ENCODE results near the gene MCHR1. TPM values are rescaled to one million over a fixed set of nuclear protein-coding genes. Genes with fewer than 3 reads are reported as not detected.

The MCHR1 gene
- total and polyA plus RNA-seq, 2 of the 4 experiments (the other 2 are of a cell fraction), result 1.4 to 3.2 TPM

DNA sequence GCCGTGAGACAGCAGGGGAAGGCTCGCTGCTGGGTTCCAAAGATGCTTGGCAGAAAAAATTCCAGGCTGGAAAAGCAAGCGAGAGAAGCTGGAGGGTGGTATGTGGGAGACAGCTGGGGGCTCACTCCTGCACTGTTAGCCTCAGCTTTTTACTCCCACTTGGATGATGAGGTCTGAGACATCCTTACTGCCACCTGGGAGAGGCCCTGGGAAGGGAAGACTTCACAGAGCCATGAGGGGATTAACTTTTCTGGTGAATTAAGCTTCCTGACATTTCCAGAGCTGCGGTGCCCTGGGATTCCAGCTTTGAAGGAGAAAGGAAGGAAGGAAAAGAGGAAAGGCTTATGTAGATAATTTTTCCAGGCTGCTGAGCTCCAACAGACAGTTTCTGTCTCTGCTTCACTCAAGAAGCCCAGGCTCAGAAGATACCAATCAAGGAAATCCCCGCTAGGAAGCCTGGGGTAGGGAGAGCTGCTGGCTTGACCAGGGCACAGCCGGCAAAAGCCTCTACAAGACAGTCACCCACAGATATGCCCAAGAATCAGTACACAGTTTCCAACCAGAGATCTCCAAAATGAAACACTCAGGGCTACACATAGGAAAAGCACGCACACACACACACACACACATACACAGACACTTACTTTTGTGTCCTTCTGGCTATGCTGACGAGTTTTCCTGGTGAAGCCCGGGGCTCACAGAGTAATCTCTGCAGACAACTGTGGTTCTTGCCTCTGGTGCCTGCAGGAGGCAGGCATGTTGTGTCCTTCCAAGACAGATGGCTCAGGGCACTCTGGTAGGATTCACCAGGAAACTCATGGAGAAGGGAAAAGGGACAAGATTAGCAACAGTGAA, 907 bp downstream of the MCHR1 start:
- H3K9me1 ChIP-seq (ENCODE audit: insufficient read depth, low read length), result peaks cover 6% of the 10 kb centered on the region; the same call in 1 of the 2 replicates
- H3K4me1 ChIP-seq (ENCODE audit: control insufficient read depth, insufficient read depth, low read length), result peaks cover 16% of the 10 kb centered on the region
- peak overlapping the region; percentile 11; the same call in 1 of the 2 replicates for H3K4ac ChIP-seq (ENCODE audit: low read depth, low read length)
- POLR2A ChIA-PET (ENCODE audit: unreplicated experiment), result no interaction called here
- dilution Hi-C loops (cut with HindIII; ENCODE audit: low sequenced_read_pairs, unreplicated experiment) (no loop called here), in situ Hi-C loops (cut with MboI; ENCODE audit: low sequenced_read_pairs) (loop anchor here (5.0 kb wide), 1 partner anchor 82 kb away; no protein-coding TSS in a partner anchor), intact Hi-C loops (cut with micrococcal nuclease) (no loop called here)
- no TSS peak for BruUV-seq (replicated peaks)
- H2BK5ac ChIP-seq (ENCODE audit: low read depth, low read length, poor library complexity, severe bottlenecking), result no peak overlapping the region
- no peak overlapping the region for H2BK20ac ChIP-seq (ENCODE audit: low read depth, low read length)
- no peak overlapping the region; the same call in 1 of the 2 replicates for H4K91ac ChIP-seq (ENCODE audit: insufficient read depth, low read depth, low read length)
- H3K14ac ChIP-seq (replicated peaks; ENCODE audit: low read depth, low read length), result no peak overlapping the region; the same call in none of the 2 replicates
- no peaks in the 10 kb centered on the region for H3K9me3 ChIP-seq (ENCODE audit: control insufficient read depth, insufficient read depth, low read length)
- H2BK15ac ChIP-seq (ENCODE audit: low read depth, low read length), result 0 out of 3 replicates have a peak overlapping the region, but pooled peaks have one; percentile 25
- no peaks in the 10 kb centered on the region for H3K36me3 ChIP-seq (ENCODE audit: control insufficient read depth, insufficient read depth, low read length)
- WGBS, 2 experiments (ENCODE audit: extremely low coverage in 2 of 2, insufficient read length in 1 of 2), result 60% methylated on average over 1 of the region's 9 CpGs; no CpG with 5 or more reads in 1 of the 2 experiments
- H3K4me2 ChIP-seq (ENCODE audit: low read depth, low read length), result peak overlapping the region; percentile 68
- H2AFZ ChIP-seq (replicated peaks; ENCODE audit: low read length, poor library complexity), result peak overlapping the region; percentile 86
- 0 out of 2 replicates have a peak overlapping the region, but pooled peaks have one; percentile 8 for H3K23ac ChIP-seq (ENCODE audit: low read depth, low read length)
- no peaks in the 10 kb centered on the region for H3K27me3 ChIP-seq (ENCODE audit: control insufficient read depth, insufficient read depth, low read length)
- ATAC-seq (ENCODE audit: low read depth) (no peak), DNase-seq (peak; percentile 31)
- H3K18ac ChIP-seq (ENCODE audit: low read depth, low read length), result no peak overlapping the region
- peak overlapping the region; percentile 72; the same call in 1 of the 2 replicates for H2AK5ac ChIP-seq (ENCODE audit: low read depth, low read length)
- H3K9ac ChIP-seq (ENCODE audit: low read depth, low read length), result no peak overlapping the region
- no peak overlapping the region for H4K5ac ChIP-seq (ENCODE audit: low read depth, low read length)
- H2BK120ac ChIP-seq (ENCODE audit: low read depth, low read length), result peak overlapping the region; percentile 10; the same call in 1 of the 2 replicates
- no peak overlapping the region for H3K27ac ChIP-seq (ENCODE audit: insufficient read depth, low read length)
- H3K79me1 ChIP-seq (ENCODE audit: low read depth in 1 of 2, low read length in 2 of 2), result no peaks in the 10 kb centered on the region
- peak overlapping the region in 1 of 2 experiments; percentile 45; a peak in 1 of 4 replicates for H4K8ac ChIP-seq (ENCODE audit: low read depth in 2 of 2, low read length in 2 of 2)
- CTCF ChIA-PET, result no interaction called here
- H3K56ac ChIP-seq (ENCODE audit: extremely low read depth, insufficient read depth, low read length), result no peak overlapping the region
- no peaks in the 10 kb centered on the region for H4K20me1 ChIP-seq (ENCODE audit: insufficient read depth, low read length)
- peak overlapping the region; percentile 87 for H2AK9ac ChIP-seq (replicated peaks; ENCODE audit: low read depth, low read length, poor library complexity)
- no peak overlapping the region for H3K4me3 ChIP-seq (ENCODE audit: insufficient read depth, low read depth, low read length)
- TF ChIP-seq FOS (IDR thresholded peaks at IDR 0.05; ENCODE audit: low read depth, low read length) (no peak), MAZ (IDR thresholded peaks at IDR 0.05; ENCODE audit: borderline replicate concordance, low read depth, low read length) (no peak), RFX5 (IDR thresholded peaks at IDR 0.05; ENCODE audit: low read depth, low read length) (no peak), POLR2A (IDR thresholded peaks at IDR 0.05; ENCODE audit: low read depth, low read length) (no peak), CTCF (conservative IDR thresholded peaks at IDR 0.05; ENCODE audit: low read depth, low read length) (no peak), MAFK (IDR thresholded peaks at IDR 0.05; ENCODE audit: low read depth, low read length) (no peak), RCOR1 (IDR thresholded peaks at IDR 0.05; ENCODE audit: insufficient replicate concordance, low read length) (no peak), NFE2L2 (IDR thresholded peaks at IDR 0.05; ENCODE audit: low read depth, low read length) (no peak), CEBPB (IDR thresholded peaks at IDR 0.05; ENCODE audit: low read depth, low read length) (no peak), BHLHE40 (IDR thresholded peaks at IDR 0.05; ENCODE audit: low read depth, low read length) (no peak), CHD1 (IDR thresholded peaks at IDR 0.05; ENCODE audit: low read depth, low read length) (no peak), SMC3 (IDR thresholded peaks at IDR 0.05; ENCODE audit: low read depth, low read length) (no peak; the same call in 1 of the 2 replicates)
- TF ChIP-seq, protein P1, sequence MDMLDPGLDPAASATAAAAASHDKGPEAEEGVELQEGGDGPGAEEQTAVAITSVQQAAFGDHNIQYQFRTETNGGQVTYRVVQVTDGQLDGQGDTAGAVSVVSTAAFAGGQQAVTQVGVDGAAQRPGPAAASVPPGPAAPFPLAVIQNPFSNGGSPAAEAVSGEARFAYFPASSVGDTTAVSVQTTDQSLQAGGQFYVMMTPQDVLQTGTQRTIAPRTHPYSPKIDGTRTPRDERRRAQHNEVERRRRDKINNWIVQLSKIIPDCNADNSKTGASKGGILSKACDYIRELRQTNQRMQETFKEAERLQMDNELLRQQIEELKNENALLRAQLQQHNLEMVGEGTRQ (IDR thresholded peaks at IDR 0.05; ENCODE audit: low read depth, low read length), result no peak
- TF ChIP-seq, protein P2, sequence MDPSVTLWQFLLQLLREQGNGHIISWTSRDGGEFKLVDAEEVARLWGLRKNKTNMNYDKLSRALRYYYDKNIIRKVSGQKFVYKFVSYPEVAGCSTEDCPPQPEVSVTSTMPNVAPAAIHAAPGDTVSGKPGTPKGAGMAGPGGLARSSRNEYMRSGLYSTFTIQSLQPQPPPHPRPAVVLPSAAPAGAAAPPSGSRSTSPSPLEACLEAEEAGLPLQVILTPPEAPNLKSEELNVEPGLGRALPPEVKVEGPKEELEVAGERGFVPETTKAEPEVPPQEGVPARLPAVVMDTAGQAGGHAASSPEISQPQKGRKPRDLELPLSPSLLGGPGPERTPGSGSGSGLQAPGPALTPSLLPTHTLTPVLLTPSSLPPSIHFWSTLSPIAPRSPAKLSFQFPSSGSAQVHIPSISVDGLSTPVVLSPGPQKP (IDR thresholded peaks at IDR 0.05; ENCODE audit: borderline replicate concordance, low read depth, low read length), result no peak
